Measurements from ENCODE around the gene GPR139.

GRCh38 chr16:20099375-20099774 is 25.7 kb upstream of the GPR139 start:
- TF ChIP-seq SIN3A (IDR thresholded peaks at IDR 0.05; ENCODE audit: borderline replicate concordance, insufficient read depth, low read length) (no peak), POLR2AphosphoS5 (IDR thresholded peaks at IDR 0.05; ENCODE audit: low read depth, low read length) (no peak), TAF1 (IDR thresholded peaks at IDR 0.05; ENCODE audit: borderline replicate concordance, insufficient read depth, low read length) (no peak), REST (IDR thresholded peaks at IDR 0.05; ENCODE audit: insufficient read depth in 1 of 2, low read depth in 2 of 2, low read length in 2 of 2) (no peak), FOXP2 (optimal IDR thresholded peaks at IDR 0.05; ENCODE audit: borderline replicate concordance, extremely low read depth, extremely low read length, insufficient read depth) (no peak)
